H1 (cell line): ENCODE measurements around the gene AAMDC. TPM values are rescaled to one million over a fixed set of nuclear protein-coding genes. Genes with fewer than 3 reads are reported as not detected.
"Not testable (repeated sequence)": the region's sequence is repeated elsewhere in the genome, so short reads cannot be mapped to it uniquely, and the experiment has no call there.

ENCODE experiments used
- CTCF ChIA-PET: fragments of 300-600 bp; sonication (Branson Sonifier 250); formaldehyde crosslinking; loops from one replicate; lab custom pipeline; 2021; ENCODE audit not compliant: partially characterized antibody; lab: Charles Lee
- POLR2A ChIA-PET: fragments of 300-600 bp; sonication (Branson Sonifier 250); formaldehyde crosslinking; loops from one replicate; lab custom pipeline; 2021; ENCODE audit warnings: inconsistent platforms; ENCODE audit not compliant: partially characterized antibody; lab: Charles Lee
- DNase-seq, 2 experiments: peaks; one replicate each; pipeline versions ENCODE4 v3.0.0 to v3.0.0-alpha.2; 2010 to 2022; ENCODE audit warnings: low spot score in 2 of 2, low read depth in 1 of 2, mixed read lengths in 1 of 2
- FAIRE-seq: peaks from 2 replicates; lab custom pipeline; 2011; peaks lifted over from hg19 to GRCh38; lab: Jason Lieb, UNC
- H2AFZ ChIP-seq: 2 replicates; pipeline ENCODE4 v1.8.1; 2012; ENCODE audit warnings: low read length, inconsistent platforms
- H2AK5ac ChIP-seq: 2 replicates; pipeline ENCODE4 v1.6.1; 2013; ENCODE audit warnings: low read depth, low read length
- H2BK120ac ChIP-seq: replicated peaks from 2 replicates; pipeline ENCODE3; 2013; ENCODE audit warnings: low read depth, low read length, inconsistent platforms
- H2BK12ac ChIP-seq: 2 replicates; pipeline ENCODE4 v1.6.1; 2013; ENCODE audit warnings: low read depth, low read length
- H2BK15ac ChIP-seq: 2 replicates; pipeline ENCODE4 v1.6.1; 2013; ENCODE audit warnings: low read length
- H2BK20ac ChIP-seq: 2 replicates; pipeline ENCODE4 v1.6.1; 2013; ENCODE audit warnings: low read length
- H2BK5ac ChIP-seq: 2 replicates; pipeline ENCODE4 v1.6.1; 2013; ENCODE audit warnings: low read depth, low read length
- H3K14ac ChIP-seq: 2 replicates; pipeline ENCODE4 v1.6.1; 2013; ENCODE audit warnings: inconsistent platforms; ENCODE audit not compliant: insufficient read length
- H3K18ac ChIP-seq: 2 replicates; pipeline ENCODE4 v1.6.1; 2013; ENCODE audit warnings: low read length; ENCODE audit errors: extremely low read depth
- H3K23ac ChIP-seq: 2 replicates; pipeline ENCODE4 v1.6.1; 2013; ENCODE audit warnings: inconsistent platforms; ENCODE audit not compliant: insufficient read length
- H3K23me2 ChIP-seq: 2 replicates; pipeline ENCODE4 v1.6.1; 2013; ENCODE audit warnings: low read depth, low read length
- H3K27ac ChIP-seq: 2 replicates; pipeline ENCODE4 v1.6.1; 2011; ENCODE audit warnings: low read depth, low read length, inconsistent platforms
- H3K27me3 ChIP-seq, 4 experiments: replicated peaks in 1 of 4; 1 replicate in 1 of 4; 2 replicates in 3 of 4; pipeline versions ENCODE4 v1.6.1 to v1.8.1; 2011 to 2013; ENCODE audit warnings: low read length in 3 of 4, mild to moderate bottlenecking in 3 of 4, inconsistent platforms in 2 of 4, mixed read lengths in 2 of 4, moderate library complexity in 1 of 4; ENCODE audit not compliant: control insufficient read depth in 3 of 4, insufficient read depth in 3 of 4; ENCODE audit errors: extremely low read depth in 1 of 4
- H3K36me3 ChIP-seq, 4 experiments: 2 replicates each; pipeline versions ENCODE4 v1.6.1 to v1.8.1; 2011 to 2013; ENCODE audit warnings: mild to moderate bottlenecking in 4 of 4, low read length in 3 of 4, moderate library complexity in 2 of 4, control low read depth in 1 of 4, inconsistent platforms in 1 of 4; ENCODE audit not compliant: insufficient read depth in 4 of 4, control insufficient read depth in 2 of 4
- H3K4ac ChIP-seq: replicated peaks from 2 replicates; pipeline ENCODE3; 2013; ENCODE audit warnings: low read length, low read depth, mixed read lengths, inconsistent platforms; ENCODE audit not compliant: insufficient read length
- H3K4me1 ChIP-seq, 4 experiments: replicated peaks in 1 of 4; 1 replicate in 1 of 4; 2 replicates in 3 of 4; pipeline versions ENCODE4 v1.6.1 to v1.8.1; 2011 to 2013; ENCODE audit warnings: low read length in 3 of 4, inconsistent platforms in 2 of 4, mixed read lengths in 1 of 4; ENCODE audit not compliant: insufficient read depth in 4 of 4, control insufficient read depth in 3 of 4
- H3K4me2 ChIP-seq, 2 experiments: 2 replicates each; pipeline versions ENCODE4 v1.6.1 to v1.8.1; 2011 to 2013; ENCODE audit warnings: low read depth in 2 of 2, low read length in 2 of 2, control low read depth in 1 of 2, inconsistent platforms in 1 of 2, mild to moderate bottlenecking in 1 of 2; ENCODE audit not compliant: insufficient read depth in 1 of 2
- H3K4me3 ChIP-seq, 4 experiments: fragments of 200-600, 300-600 bp in 1 of 4; sonication (generic), shearing (Covaris generic), sonication (Bioruptor Twin) in 1 of 4; 2 replicates each; pipeline versions ENCODE4 v1.5.1 to v1.8.1; 2011 to 2016; ENCODE audit warnings: low read length in 4 of 4, low read depth in 3 of 4, control low read depth in 2 of 4, inconsistent platforms in 2 of 4, mild to moderate bottlenecking in 2 of 4, mixed read lengths in 1 of 4, moderate library complexity in 1 of 4; ENCODE audit not compliant: insufficient read depth in 2 of 4; ENCODE audit errors: extremely low read depth in 1 of 4
- H3K56ac ChIP-seq: replicated peaks from 2 replicates; pipeline ENCODE3; 2013; ENCODE audit warnings: low read depth, mild to moderate bottlenecking, mixed read lengths, low read length, inconsistent platforms; ENCODE audit not compliant: insufficient read length
- H3K79me1 ChIP-seq: 2 replicates; pipeline ENCODE4 v1.6.1; 2013; ENCODE audit warnings: low read depth, low read length, control low read depth
- H3K79me2 ChIP-seq, 2 experiments: 2 replicates each; pipeline versions ENCODE4 v1.6.1 to v1.8.1; 2012 to 2013; ENCODE audit warnings: low read length in 2 of 2, mild to moderate bottlenecking in 2 of 2, inconsistent platforms in 1 of 2; ENCODE audit not compliant: insufficient read depth in 2 of 2, control insufficient read depth in 1 of 2
- H3K9ac ChIP-seq, 4 experiments: replicated peaks in 1 of 4; 1 replicate in 1 of 4; 2 replicates in 3 of 4; pipeline versions ENCODE4 v1.6.1 to v1.8.1; 2011 to 2013; ENCODE audit warnings: low read depth in 3 of 4, low read length in 3 of 4, control low read depth in 2 of 4, mild to moderate bottlenecking in 2 of 4, moderate library complexity in 2 of 4, inconsistent platforms in 1 of 4; ENCODE audit errors: extremely low read depth in 1 of 4
- H3K9me3 ChIP-seq, 2 experiments: 2 replicates each; pipeline versions ENCODE4 v1.6.1 to v1.8.1; 2012 to 2013; ENCODE audit warnings: mild to moderate bottlenecking in 2 of 2, moderate library complexity in 2 of 2, control low read depth in 1 of 2, inconsistent platforms in 1 of 2, low read depth in 1 of 2, low read length in 1 of 2, mixed read lengths in 1 of 2; ENCODE audit not compliant: insufficient read depth in 2 of 2
- H4K20me1 ChIP-seq, 2 experiments: replicated peaks in 1 of 2; 2 replicates each; pipeline versions ENCODE3 to v1.8.1; 2011 to 2013; ENCODE audit warnings: inconsistent platforms in 2 of 2, low read length in 2 of 2, mild to moderate bottlenecking in 1 of 2; ENCODE audit not compliant: insufficient read depth in 2 of 2, control insufficient read depth in 1 of 2
- H4K5ac ChIP-seq: 2 replicates; pipeline ENCODE4 v1.6.1; 2013; ENCODE audit warnings: low read length, low read depth, mixed read lengths, inconsistent platforms; ENCODE audit not compliant: insufficient read length
- H4K8ac ChIP-seq: 2 replicates; pipeline ENCODE4 v1.8.0; 2013; ENCODE audit warnings: mild to moderate bottlenecking, moderate library complexity, low read length, inconsistent platforms; ENCODE audit not compliant: insufficient read depth; ENCODE audit errors: extremely low read depth
- H4K91ac ChIP-seq: replicated peaks from 2 replicates; pipeline ENCODE3; 2013; ENCODE audit warnings: low read length, mixed read lengths, inconsistent platforms; ENCODE audit not compliant: insufficient read length
- WGBS, 2 experiments: shearing (Covaris generic) in 1 of 2; methylation state at CpG; one replicate each; pipeline versions ENCODE4 v1.1.6 to v1.1.7; 2013 to 2015; ENCODE audit warnings: low lambda C conversion rate in 2 of 2, mixed read lengths in 2 of 2, inconsistent platforms in 1 of 2, low coverage in 1 of 2, missing lambda C conversion rate in 1 of 2; ENCODE audit not compliant: insufficient replicate concordance in 2 of 2, insufficient coverage in 1 of 2, insufficient read length in 1 of 2; ENCODE audit errors: extremely low coverage in 1 of 2, missing lambda C conversion rate in 1 of 2; 5-methylcytosine and 5-hydroxymethylcytosine counted together
- polyA plus RNA-seq, 7 experiments: library from polyadenylated mRNA; depleted of rRNA in 3 of 7; stranded (reverse) in 5 of 7; unstranded in 2 of 7; fragments of >200 nt in 5 of 7; fragments of 200-250 nt in 2 of 7; gene quantifications; 1 replicate in 5 of 7; 2 replicates in 1 of 7; 4 replicates in 1 of 7; pipeline versions ENCODE4 v1.2.1 to v1.2.3, GENCODE V29; 2011 to 2013; ENCODE audit warnings: missing spikeins in 2 of 7, mixed read lengths in 2 of 7
- total RNA-seq: library from RNA; stranded (reverse); fragmentation: NEBNext Ultra II Directional; extraction: Animal tissue kit (Norgen Biotek cat#: 25700); gene quantifications from 2 replicates; pipeline ENCODE4 v1.2.1, GENCODE V29; 2021

AAMDC gene
- total and polyA plus RNA-seq, 2 of the 8 experiments (the other 6 are each of a cell fraction or from before 2014, with no cell fraction given), result 17.2 to 19.5 TPM

DNA sequence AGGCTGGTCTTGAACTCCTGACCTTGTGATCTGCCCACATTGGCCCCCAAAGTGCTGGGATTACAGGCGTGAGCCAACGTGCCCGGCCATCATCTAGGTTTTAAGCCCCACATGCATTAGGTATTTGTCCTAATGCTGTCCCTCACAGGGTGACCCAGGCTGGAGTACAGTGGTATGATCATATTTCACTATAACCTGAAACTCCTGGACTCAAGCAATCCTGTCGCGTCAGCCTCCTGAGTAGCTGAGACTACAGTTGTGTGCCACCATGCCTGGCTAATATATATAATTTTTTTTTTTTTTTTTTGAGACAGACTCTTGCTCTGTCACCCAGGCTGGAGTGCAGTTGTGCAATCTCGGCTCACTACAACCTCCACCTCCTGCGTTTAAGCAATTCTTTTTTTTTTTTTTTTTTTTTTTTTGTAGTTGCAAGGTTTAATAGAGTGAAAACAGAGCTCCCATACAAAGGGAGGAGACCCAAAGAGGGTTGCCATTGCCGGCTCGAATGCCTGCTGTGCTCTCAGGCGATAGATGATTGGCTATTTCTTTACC lies 37.0 kb downstream of the AAMDC start:
- H2BK20ac ChIP-seq, H3K4me1 ChIP-seq, DNase-seq, H2BK120ac ChIP-seq, FAIRE-seq, H4K8ac ChIP-seq, H3K27me3 ChIP-seq, H3K79me2 ChIP-seq, H3K4me3 ChIP-seq, H3K4me2 ChIP-seq, H2BK5ac ChIP-seq, H2BK15ac ChIP-seq, H3K23me2 ChIP-seq, H2BK12ac ChIP-seq, H3K79me1 ChIP-seq, H3K18ac ChIP-seq, H4K91ac ChIP-seq, H3K56ac ChIP-seq, H3K27ac ChIP-seq, H3K23ac ChIP-seq, H4K20me1 ChIP-seq, H3K14ac ChIP-seq, H2AK5ac ChIP-seq, H3K4ac ChIP-seq, H2AFZ ChIP-seq, H4K5ac ChIP-seq, POLR2A ChIA-PET, H3K9ac ChIP-seq: not testable (repeated sequence)
- H3K9me3 ChIP-seq, result peaks cover 26 to 30% of the 10 kb centered on the region in 2 experiments
- CTCF ChIA-PET, result interaction anchor here (0.6 kb wide), 1 partner anchor 380 kb away, joined by 3 read pairs; no protein-coding TSS in a partner anchor
- 87% methylated on average over 10 of the region's 10 CpGs; no CpG with 5 or more reads in 1 of the 2 experiments for WGBS, 2 experiments
- H3K36me3 ChIP-seq, result peaks cover 0 to 27% (median 4%) of the 10 kb centered on the region in 4 experiments; a peak in 5 of 8 replicates

DNA sequence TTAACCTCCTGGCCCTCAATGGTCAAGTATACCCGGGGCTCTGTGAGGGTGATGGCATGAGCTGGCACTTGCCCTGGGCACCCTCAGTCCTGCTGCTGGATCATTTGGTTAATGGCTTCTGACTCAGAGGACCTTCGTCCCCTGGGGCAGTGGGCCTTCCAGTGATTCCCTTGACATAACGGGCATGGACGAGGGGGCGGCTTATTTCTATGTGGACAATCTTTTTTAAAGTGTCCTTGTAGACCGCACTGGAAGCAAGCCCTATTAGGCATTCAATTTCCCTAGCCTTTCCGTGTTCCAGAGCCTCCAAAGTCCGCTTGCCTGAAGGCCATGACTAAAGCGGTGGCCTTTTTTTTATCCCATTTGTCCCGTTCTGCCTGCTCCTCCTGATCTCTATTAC lies 40.5 kb downstream of the AAMDC start:
- not testable (repeated sequence) for H3K23ac ChIP-seq, H3K23me2 ChIP-seq, FAIRE-seq

More for the DNA sequence above, 40.5 kb downstream of the AAMDC start:
- H3K56ac ChIP-seq, H2AFZ ChIP-seq, H3K9ac ChIP-seq, H2BK5ac ChIP-seq, CTCF ChIA-PET, H3K27ac ChIP-seq, H3K4me3 ChIP-seq, H3K18ac ChIP-seq, H3K4ac ChIP-seq, H3K79me1 ChIP-seq, H2BK12ac ChIP-seq, H2BK20ac ChIP-seq, H3K9me3 ChIP-seq, H3K27me3 ChIP-seq, H3K36me3 ChIP-seq, H4K20me1 ChIP-seq, H4K5ac ChIP-seq, H2BK120ac ChIP-seq, H4K91ac ChIP-seq, H2BK15ac ChIP-seq, POLR2A ChIA-PET, H3K79me2 ChIP-seq, H2AK5ac ChIP-seq, H3K14ac ChIP-seq, DNase-seq, H4K8ac ChIP-seq, H3K4me1 ChIP-seq, H3K4me2 ChIP-seq: not testable (repeated sequence)
- 92% methylated on average over 10 of the region's 10 CpGs; no CpG with 5 or more reads in 1 of the 2 experiments for WGBS, 2 experiments
